ENCODE results near the gene BCL11B. TPM values are rescaled to one million over a fixed set of nuclear protein-coding genes. Genes with fewer than 3 reads are reported as not detected.
A peak's percentile ranks its signal among the peaks of the same experiment; 100 is the strongest.

Gene BCL11B
- total RNA-seq, 1 experiment from 2014 or later, result 3.2 TPM

DNA sequence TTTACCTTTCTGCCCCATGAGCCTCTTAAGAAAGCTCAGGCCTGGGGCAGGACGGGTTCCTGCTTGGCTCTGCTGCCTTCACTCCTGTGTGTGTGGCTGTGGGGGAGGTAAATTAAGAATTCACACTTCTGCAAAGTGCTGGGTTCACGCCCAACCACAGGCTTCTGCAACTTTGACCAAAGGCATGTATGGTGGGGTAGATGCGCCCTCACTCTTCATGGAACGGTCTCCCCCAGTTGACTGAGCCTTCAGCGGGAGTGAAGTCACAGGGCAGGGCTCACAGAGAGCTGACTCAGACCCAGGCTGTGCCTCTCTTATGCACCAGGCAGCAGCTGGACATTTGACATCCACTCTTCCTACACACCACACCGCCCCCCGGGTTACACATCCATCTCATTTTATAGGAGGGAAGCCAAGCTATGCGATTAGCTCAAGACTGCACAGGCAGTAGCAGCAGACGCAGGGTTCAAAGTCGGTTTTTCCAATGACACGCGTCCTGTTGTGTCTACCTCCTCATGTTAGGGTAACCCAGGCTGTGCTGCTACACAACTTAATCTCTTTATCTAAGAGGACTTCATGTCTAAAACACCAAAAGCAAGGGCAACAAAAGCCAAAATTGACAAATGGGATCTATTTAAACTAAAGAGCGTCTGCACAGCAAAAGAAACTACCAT is 15.4 kb upstream of the BCL11B start:
- DNase-seq (ENCODE audit: low spot score), result no peak

- DNase-seq (ENCODE audit: low spot score), result no peak
Measured at GRCh38 chr14:99286761-99287160, 14.8 kb upstream of the BCL11B start.

- DNase-seq (ENCODE audit: low spot score), result no peak
Measured at GRCh38 chr14:99284254-99285004, 12.4 kb upstream of the BCL11B start.

- DNase-seq (ENCODE audit: low spot score), result no peak
Measured at GRCh38 chr14:99282261-99283050, 10.5 kb upstream of the BCL11B start.

- no peak for DNase-seq (ENCODE audit: low spot score)
Measured at GRCh38 chr14:99281396-99281795, 9.4 kb upstream of the BCL11B start.

GRCh38 chr14:99280852-99281251 is 8.9 kb upstream of the BCL11B start:
- no peak for DNase-seq (ENCODE audit: low spot score)

DNA sequence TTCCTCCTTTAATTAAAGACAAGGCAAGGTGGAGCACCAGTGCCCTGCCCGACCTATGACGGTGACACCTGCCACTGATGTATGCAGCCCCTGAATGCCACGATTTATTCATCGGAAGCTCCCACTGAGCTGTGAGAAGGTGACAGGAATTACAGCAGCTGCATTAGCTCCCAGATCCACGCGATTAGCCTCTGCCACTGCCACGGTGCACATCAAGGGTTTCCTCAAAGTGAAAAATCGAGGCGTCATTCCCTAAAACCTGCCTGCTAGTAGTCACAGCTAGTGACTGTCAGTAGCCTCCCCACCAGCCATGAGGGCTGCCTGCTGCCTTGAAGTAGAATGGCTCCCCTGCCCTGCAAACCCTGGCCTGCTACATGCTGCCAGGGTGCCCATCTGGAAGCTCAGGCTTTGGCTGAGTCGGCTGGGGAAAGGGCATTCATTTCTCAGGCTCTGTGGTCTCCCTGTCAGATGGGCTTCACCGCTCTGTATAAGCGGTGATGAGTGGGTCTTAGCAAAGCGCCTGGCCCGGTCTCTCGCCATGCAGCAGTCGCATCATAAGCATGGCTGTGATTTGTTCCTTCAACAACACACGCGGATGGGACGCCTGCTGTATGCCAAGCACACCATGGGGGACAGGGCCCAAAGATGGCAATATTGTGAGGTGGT is 8.2 kb upstream of the BCL11B start:
- no peak for DNase-seq (ENCODE audit: low spot score)

GRCh38 chr14:99278836-99279235 is 6.8 kb upstream of the BCL11B start:
- no peak for DNase-seq (ENCODE audit: low spot score)

DNA sequence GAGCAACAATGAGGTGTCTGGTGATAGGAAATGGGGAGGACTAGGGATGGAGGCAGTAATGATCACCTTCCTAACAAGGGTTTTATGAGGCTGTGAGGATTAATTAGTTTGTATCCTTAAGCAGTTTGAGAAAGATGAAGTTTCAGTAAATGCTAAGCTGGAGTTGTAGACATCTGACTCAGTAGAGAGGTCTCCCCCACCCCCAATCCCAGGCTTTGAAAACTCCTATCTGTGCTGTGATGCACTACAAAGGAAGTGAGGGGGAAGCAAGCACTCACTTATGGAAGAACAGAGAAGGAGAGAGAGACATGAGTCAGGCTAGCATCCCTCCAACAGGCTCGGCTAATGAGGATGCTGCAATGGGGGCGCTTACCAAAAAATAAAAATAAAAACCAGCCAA is 5.5 kb upstream of the BCL11B start:
- DNase-seq (ENCODE audit: low spot score), result no peak

- DNase-seq (ENCODE audit: low spot score), result no peak
Measured at GRCh38 chr14:99276482-99276881, 4.5 kb upstream of the BCL11B start.

GRCh38 chr14:99275222-99275584 is 3.2 kb upstream of the BCL11B start:
- no peak for DNase-seq (ENCODE audit: low spot score)

GRCh38 chr14:99274346-99275221 is 2.6 kb upstream of the BCL11B start:
- peak; percentile 74 for DNase-seq (ENCODE audit: low spot score)

DNA sequence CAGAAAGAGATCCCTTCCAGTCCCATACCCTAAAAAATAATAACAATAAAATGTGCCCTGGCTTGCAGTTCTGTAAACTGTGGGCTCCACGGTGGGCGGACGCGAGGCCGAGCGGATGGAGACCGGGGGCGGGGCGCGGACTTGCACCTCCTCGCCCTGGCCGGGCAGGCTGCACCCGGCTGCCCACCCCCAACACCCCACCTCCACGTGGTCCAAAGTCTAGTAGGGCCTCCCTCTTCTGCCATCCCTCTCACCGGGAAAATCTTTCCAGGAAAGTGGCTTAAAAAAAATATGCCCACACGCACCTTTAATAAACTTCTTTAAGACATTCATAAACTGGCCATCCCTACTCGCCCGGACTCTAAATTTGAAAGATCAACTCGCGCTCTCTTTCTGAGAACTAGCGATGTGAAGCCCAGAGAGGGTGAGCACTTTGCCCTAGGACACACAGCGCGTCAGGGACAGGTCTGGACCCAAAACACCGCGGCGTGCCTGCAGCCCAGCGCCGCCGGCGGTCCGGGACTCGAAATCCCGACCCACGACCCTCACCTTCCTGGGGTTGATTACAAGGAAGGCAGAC is 1.9 kb upstream of the BCL11B start:
- peak; percentile 62 for DNase-seq (ENCODE audit: low spot score)

DNA sequence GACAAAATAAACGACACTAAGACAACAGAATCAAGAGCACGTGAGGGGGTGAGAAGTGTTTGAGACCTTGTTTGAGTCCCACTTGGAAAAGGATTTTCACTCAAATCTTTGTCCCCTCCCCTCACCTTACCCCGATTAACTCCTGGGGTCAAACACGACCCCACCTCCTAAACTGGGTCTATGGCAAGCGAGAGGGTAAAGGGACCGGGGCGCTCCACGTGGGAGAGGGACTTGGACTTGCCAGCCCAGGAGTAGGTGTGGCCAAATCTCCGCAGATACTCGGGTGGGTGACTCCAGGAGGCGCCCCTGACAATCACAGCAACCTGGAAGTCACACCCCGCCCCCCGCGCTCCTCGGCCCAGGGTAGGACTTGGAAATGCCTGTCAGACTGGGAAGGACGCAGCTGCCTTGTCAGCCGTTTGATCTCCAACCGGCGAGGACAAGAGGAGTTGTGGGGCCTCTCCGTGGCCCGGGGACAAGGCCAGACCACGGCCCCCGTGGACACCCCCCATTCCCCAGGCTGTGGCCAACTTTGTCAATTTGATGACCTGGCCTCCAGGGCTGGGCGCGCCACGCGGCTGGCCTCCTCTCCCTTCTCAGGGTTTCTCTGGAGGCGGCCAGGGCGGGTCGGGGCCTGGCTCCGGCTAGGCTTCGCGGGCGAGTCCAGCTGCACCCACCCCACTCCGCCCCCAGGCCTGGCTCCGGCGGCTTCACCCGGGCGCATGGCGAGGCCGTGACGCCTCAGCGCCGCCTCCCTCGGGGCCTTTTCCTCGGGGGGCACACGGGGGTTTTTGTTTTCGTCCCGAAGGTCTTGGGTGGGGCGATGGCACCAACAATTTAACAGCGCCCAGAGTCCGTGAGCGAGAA is 1.1 kb upstream of the BCL11B start:
- DNase-seq (ENCODE audit: low spot score), result peak; percentile 60

- DNase-seq (ENCODE audit: low spot score), result no peak
Measured at GRCh38 chr14:99272632-99272898, 568 bp upstream of the BCL11B start.

- DNase-seq (ENCODE audit: low spot score), result no peak
Measured at GRCh38 chr14:99271221-99271941, 616 bp downstream of the BCL11B start.

- peak; percentile 4 for DNase-seq (ENCODE audit: low spot score)
Measured at GRCh38 chr14:99270458-99271220, 1.4 kb downstream of the BCL11B start.

Measured in HT-29 (cell line).